Activated B cell treated with CpG ODN at 0.5 μM for 24 hours (primary cell): ENCODE results near the gene CMTM3. TPM values are rescaled to one million over a fixed set of nuclear protein-coding genes. Genes with fewer than 3 reads are reported as not detected.
"Not testable (repeated sequence)": the region's sequence is repeated elsewhere in the genome, so short reads cannot be mapped to it uniquely, and the experiment has no call there.

ENCODE experiments used
- ATAC-seq: fragments of 200-7000 bp; cut with Tn5 transposase; one replicate; pipeline ENCODE4 v1.10.0; 2021; ENCODE audit warnings: low read depth, mild to moderate bottlenecking, moderate library complexity
- CTCF ChIA-PET: fragments of 350-600 bp; sonication (Branson Sonifier 250); formaldehyde crosslinking; loops from one replicate; lab custom pipeline; 2021; ENCODE audit warnings: antibody characterized with exemption; lab: Charles Lee
- POLR2A ChIA-PET: fragments of 350-600 bp; sonication (Branson Sonifier 250); formaldehyde crosslinking; loops from one replicate; lab custom pipeline; 2021; ENCODE audit warnings: antibody characterized with exemption; lab: Charles Lee
- DNase-seq: peaks from one replicate; pipeline ENCODE4 v3.0.0; 2022
- H3K27ac Mint-ChIP-seq: one replicate; pipeline ENCODE4 v1.8.0; 2020; ENCODE audit warnings: mixed read lengths
- H3K27me3 Mint-ChIP-seq: one replicate; pipeline ENCODE4 v1.8.0; 2021; ENCODE audit warnings: mixed read lengths
- H3K36me3 Mint-ChIP-seq: one replicate; pipeline ENCODE4 v1.8.0; 2021; ENCODE audit warnings: low read depth, mixed read lengths
- H3K4me1 Mint-ChIP-seq: one replicate; pipeline ENCODE4 v1.8.0; 2021; ENCODE audit warnings: mixed read lengths
- H3K4me3 Mint-ChIP-seq: one replicate; pipeline ENCODE4 v1.8.0; 2020; ENCODE audit warnings: mild to moderate bottlenecking, mixed read lengths
- H3K9me3 Mint-ChIP-seq: one replicate; pipeline ENCODE4 v1.8.0; 2020; ENCODE audit warnings: mixed read lengths
- intact Hi-C: fragments of 100-400 bp; cut with micrococcal nuclease; formaldehyde crosslinking; loops from one replicate; pipeline ENCODE4 v1.15.1; 2024
- total RNA-seq: library from RNA; stranded (reverse); gene quantifications from 2 replicates; pipeline ENCODE4 v1.2.3, GENCODE V29; 2022
- TF ChIP-seq, protein P1 (sequence below): fragments of 200-600 bp; IDR thresholded peaks from one replicate; pipeline ENCODE4 v1.8.0; 2022; ENCODE audit warnings: antibody characterized with exemption, mild to moderate bottlenecking

The CMTM3 gene
- total RNA-seq, 1 donor from 2014 or later = 4.4 TPM

DNA sequence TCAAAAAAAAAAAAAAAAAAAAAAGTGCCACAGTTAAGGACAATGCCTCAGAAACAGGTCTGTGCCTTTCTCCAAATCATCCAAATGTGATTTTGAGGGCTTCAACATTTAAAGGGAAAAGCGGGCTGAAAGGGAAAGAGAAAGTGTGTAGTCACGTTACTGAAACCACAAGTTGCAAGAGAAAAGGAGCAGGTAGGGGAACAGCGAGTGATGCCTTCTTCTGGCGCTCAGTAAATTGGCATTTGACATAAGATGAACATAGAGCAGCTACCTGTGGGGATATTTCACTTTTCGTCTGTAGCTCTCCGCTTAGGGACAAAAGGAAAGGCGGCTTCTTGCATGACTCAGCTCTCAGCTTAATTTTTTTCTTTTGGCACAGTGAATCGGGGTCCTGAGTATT lies 14.2 kb upstream of the CMTM3 start:
- TF ChIP-seq, protein P1, sequence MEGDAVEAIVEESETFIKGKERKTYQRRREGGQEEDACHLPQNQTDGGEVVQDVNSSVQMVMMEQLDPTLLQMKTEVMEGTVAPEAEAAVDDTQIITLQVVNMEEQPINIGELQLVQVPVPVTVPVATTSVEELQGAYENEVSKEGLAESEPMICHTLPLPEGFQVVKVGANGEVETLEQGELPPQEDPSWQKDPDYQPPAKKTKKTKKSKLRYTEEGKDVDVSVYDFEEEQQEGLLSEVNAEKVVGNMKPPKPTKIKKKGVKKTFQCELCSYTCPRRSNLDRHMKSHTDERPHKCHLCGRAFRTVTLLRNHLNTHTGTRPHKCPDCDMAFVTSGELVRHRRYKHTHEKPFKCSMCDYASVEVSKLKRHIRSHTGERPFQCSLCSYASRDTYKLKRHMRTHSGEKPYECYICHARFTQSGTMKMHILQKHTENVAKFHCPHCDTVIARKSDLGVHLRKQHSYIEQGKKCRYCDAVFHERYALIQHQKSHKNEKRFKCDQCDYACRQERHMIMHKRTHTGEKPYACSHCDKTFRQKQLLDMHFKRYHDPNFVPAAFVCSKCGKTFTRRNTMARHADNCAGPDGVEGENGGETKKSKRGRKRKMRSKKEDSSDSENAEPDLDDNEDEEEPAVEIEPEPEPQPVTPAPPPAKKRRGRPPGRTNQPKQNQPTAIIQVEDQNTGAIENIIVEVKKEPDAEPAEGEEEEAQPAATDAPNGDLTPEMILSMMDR = no peak
- H3K9me3 Mint-ChIP-seq = peaks cover 3% of the 10 kb centered on the region
- H3K4me1 Mint-ChIP-seq = peaks cover 41% of the 10 kb centered on the region
- ATAC-seq = no peak
- H3K4me3 Mint-ChIP-seq = peak overlapping the region; percentile 82
- no peak for DNase-seq
- ChIA-PET POLR2A (interaction anchor here (0.7 to 1.8 kb wide), 3 partner anchors 14 to 1937 kb away, joined by 3 to 8 read pairs (median 5); partner anchors contain the start of gene CMTM3), CTCF (interaction anchor here (1.0 to 1.5 kb wide), 5 partner anchors 19 to 184 kb away, joined by 3 to 4 read pairs (median 4); no protein-coding TSS in a partner anchor)
- peak overlapping the region; percentile 12 for H3K27ac Mint-ChIP-seq
- intact Hi-C loops = loop anchor here (1.0 kb wide), 1 partner anchor 13 kb away; no protein-coding TSS in a partner anchor
- peaks cover 15% of the 10 kb centered on the region for H3K27me3 Mint-ChIP-seq
- H3K36me3 Mint-ChIP-seq = no peaks in the 10 kb centered on the region

DNA sequence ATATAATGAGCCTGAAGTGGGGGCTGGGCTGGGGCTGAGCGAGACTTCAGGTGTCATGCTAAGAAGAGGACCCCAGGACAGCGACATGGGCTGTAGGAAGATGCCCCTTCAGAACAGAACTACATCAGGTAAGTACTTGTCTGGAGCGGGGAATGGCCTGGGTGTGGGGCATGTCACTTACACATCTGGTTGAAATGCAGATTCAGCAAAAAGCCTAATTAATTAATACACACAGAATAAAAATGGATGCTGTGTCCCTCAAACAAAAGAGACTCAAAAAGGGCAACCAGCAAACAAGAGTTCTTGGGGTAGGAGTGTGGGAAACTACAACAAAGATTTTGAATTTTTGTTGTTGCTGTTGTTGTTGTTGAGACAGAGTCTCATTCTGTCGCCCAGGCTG lies 13.5 kb upstream of the CMTM3 start:
- TF ChIP-seq, protein P1 = no peak
- POLR2A ChIA-PET = no interaction called here
- CTCF ChIA-PET = interaction anchor here (1.0 to 1.2 kb wide), 2 partner anchors 79 to 184 kb away, joined by 4 read pairs; no protein-coding TSS in a partner anchor
- no peak overlapping the region for H3K4me3 Mint-ChIP-seq
- H3K27ac Mint-ChIP-seq = no peak overlapping the region
- H3K4me1 Mint-ChIP-seq = peaks cover 35% of the 10 kb centered on the region
- peaks cover 10% of the 10 kb centered on the region for H3K27me3 Mint-ChIP-seq
- no peak for ATAC-seq
- intact Hi-C loops = no loop called here
- peaks cover 3% of the 10 kb centered on the region for H3K9me3 Mint-ChIP-seq
- H3K36me3 Mint-ChIP-seq = no peaks in the 10 kb centered on the region
- no peak for DNase-seq

DNA sequence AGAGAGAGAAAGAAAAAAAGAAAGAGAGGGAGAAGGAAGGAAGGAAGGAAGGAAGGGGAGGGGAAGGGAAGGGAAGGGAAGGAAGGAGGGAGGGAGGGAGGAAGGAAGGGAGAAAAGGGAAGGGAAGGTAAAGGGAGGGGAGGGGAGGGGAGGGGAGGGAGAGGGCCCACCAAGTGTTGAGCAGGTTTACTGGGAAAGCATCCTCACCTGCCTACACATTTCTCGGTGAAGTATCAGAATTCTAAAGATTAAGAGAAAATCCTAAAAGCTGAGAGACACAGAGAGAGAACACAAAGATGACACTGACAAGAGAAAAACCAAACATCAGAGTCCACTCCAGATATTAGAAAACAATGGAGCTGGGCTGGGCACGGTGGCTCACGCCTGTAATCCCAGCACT lies 12.3 kb upstream of the CMTM3 start:
- CTCF ChIA-PET = no interaction called here
- Mint-ChIP-seq H3K27me3 (peaks cover 6% of the 10 kb centered on the region), H3K4me1 (peaks cover 35% of the 10 kb centered on the region), H3K9me3 (peaks cover 3% of the 10 kb centered on the region), H3K36me3 (no peaks in the 10 kb centered on the region), H3K27ac (no peak overlapping the region), H3K4me3 (no peak overlapping the region)
- no peak for ATAC-seq
- TF ChIP-seq, protein P1 = no peak
- DNase-seq = no peak
- intact Hi-C loops = no loop called here
- POLR2A ChIA-PET = no interaction called here

DNA sequence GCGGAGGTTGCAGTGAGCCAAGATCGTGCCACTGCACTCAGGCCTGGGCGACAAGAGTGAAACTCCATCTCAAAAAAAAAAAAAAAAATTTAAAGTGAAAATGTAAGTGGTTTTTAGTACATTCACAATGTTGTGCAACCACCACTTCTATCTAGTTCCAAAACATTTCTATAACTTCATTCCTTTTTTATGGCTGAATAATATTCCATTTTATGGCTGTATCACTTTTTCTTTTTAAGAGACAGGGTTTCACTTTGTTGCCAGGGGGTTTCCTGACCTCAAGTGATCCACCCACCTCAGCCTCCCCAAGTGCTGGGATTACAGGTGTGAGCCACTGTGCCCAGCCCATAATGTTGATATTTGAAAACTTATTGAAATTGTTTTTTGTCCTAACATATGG lies 11.7 kb upstream of the CMTM3 start:
- ATAC-seq (no peak), DNase-seq (no peak)
- CTCF ChIA-PET = no interaction called here
- POLR2A ChIA-PET = no interaction called here
- Mint-ChIP-seq H3K4me3 (no peak overlapping the region), H3K4me1 (peaks cover 31% of the 10 kb centered on the region), H3K27ac (no peak overlapping the region), H3K9me3 (peaks cover 3% of the 10 kb centered on the region), H3K27me3 (peaks cover 10% of the 10 kb centered on the region), H3K36me3 (no peaks in the 10 kb centered on the region)
- intact Hi-C loops = no loop called here
- TF ChIP-seq, protein P1 = no peak

DNA sequence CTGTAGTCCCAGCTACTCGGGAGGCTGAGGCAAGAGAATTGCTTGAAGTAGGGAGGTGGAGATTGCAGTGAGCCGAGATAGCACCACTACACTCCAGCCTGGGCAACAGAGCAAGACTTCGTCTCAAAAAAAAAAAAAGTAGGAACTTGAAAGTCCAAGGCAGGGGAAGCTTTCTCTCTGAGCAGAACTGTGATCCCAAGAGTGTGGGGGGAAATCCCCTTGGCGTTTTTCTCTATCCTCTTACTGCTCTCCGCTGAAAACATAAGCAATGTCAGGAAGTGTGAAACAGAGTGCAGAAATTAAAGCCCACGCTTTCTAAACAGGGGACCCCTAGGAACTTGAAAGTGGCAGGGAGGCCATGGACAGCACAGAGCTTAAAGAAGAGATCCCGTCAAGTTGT lies 9.8 kb upstream of the CMTM3 start:
- no peak overlapping the region for H3K4me3 Mint-ChIP-seq

DNA sequence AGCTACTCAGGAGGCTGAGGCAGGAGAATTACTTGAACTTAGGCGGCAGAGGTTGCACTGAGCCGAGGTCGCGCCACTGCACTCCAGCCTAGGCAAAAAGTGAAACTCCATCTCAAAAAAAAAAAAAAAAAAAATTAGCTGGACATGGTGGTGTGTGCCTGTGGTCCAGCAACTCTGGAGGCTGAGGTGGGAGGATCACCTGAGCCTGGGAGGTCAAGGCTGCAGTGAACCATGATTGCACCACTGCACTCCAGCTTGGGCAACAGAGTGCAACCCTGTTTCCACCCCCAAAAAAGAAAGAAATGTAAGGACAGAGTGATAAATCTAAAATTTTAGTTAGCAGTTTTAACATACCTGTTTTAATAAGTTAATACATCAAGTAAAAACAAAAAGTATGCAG lies 7.9 kb upstream of the CMTM3 start:
- Mint-ChIP-seq H3K4me1 (peaks cover 11% of the 10 kb centered on the region), H3K27me3 (peaks cover 18% of the 10 kb centered on the region)
- H3K9me3 Mint-ChIP-seq, H3K4me3 Mint-ChIP-seq, DNase-seq, intact Hi-C loops, H3K27ac Mint-ChIP-seq, H3K36me3 Mint-ChIP-seq, ATAC-seq: not testable (repeated sequence)
- ChIA-PET CTCF (interaction anchor here (0.9 kb wide), 1 partner anchor 12 kb away, joined by 3 read pairs; no protein-coding TSS in a partner anchor), POLR2A (interaction anchor here (1.0 kb wide), 1 partner anchor 15 kb away, joined by 4 read pairs; no protein-coding TSS in a partner anchor)

More for the DNA sequence above, 9.8 kb upstream of the CMTM3 start:
- Mint-ChIP-seq H3K4me1 (peaks cover 22% of the 10 kb centered on the region), H3K27ac (no peak overlapping the region), H3K9me3 (peaks cover 3% of the 10 kb centered on the region), H3K36me3 (no peaks in the 10 kb centered on the region), H3K27me3 (peaks cover 14% of the 10 kb centered on the region)
- ATAC-seq = peak; percentile 65
- TF ChIP-seq, protein P1 = no peak
- DNase-seq = no peak
- intact Hi-C loops = no loop called here
- POLR2A ChIA-PET = interaction anchor here (1.0 kb wide), 1 partner anchor 9 kb away, joined by 3 read pairs; no protein-coding TSS in a partner anchor
- CTCF ChIA-PET = no interaction called here
